H1 (cell line): ENCODE results near the gene BACE2. TPM values are rescaled to one million over a fixed set of nuclear protein-coding genes. Genes with fewer than 3 reads are reported as not detected.

Source experiments
- BACH1 ChIP-seq: IDR thresholded peaks from 2 replicates; pipeline ENCODE4 v1.6.1; 2012; ENCODE audit warnings: low read length, improper control_type of control experiment
- KDM5A ChIP-seq: fragments of 200-600 bp; IDR thresholded peaks from 2 replicates; pipeline ENCODE4 v1.7.1; 2012; ENCODE audit warnings: mild to moderate bottlenecking, low read length, inconsistent platforms, mixed read lengths
- NANOG ChIP-seq: IDR thresholded peaks from 2 replicates; pipeline ENCODE4 v1.6.1; 2011; ENCODE audit warnings: low read length, low read depth, mild to moderate bottlenecking, inconsistent platforms; ENCODE audit not compliant: insufficient read depth, poor library complexity, severe bottlenecking
- PHF8 ChIP-seq: fragments of 200-600 bp; sonication (generic); conservative IDR thresholded peaks from 2 replicates; pipeline ENCODE4 v1.7.1; 2012; ENCODE audit warnings: low read depth, mild to moderate bottlenecking, inconsistent platforms, low read length, moderate library complexity
- POLR2AphosphoS5 ChIP-seq: IDR thresholded peaks from 2 replicates; pipeline ENCODE4 v1.6.1; 2011; ENCODE audit warnings: low read depth, low read length
- POU5F1 ChIP-seq: IDR thresholded peaks from 2 replicates; pipeline ENCODE4 v1.6.1; 2011; ENCODE audit warnings: low read depth, mild to moderate bottlenecking, low read length, moderate library complexity
- RBBP5 ChIP-seq: IDR thresholded peaks from 2 replicates; pipeline ENCODE4 v1.7.1; 2012; ENCODE audit warnings: low read depth, mild to moderate bottlenecking, inconsistent platforms, low read length, moderate library complexity, borderline replicate concordance
- RNF2 ChIP-seq: fragments of 200-900, 300-1000 bp; sonication (generic); IDR thresholded peaks from 2 replicates; pipeline ENCODE4 v1.7.1; 2016; ENCODE audit warnings: borderline replicate concordance, low read depth, mild to moderate bottlenecking, antibody characterized with exemption, low read length; ENCODE audit not compliant: poor library complexity, severe bottlenecking; ENCODE audit errors: missing control alignments
- SP1 ChIP-seq: IDR thresholded peaks from 2 replicates; pipeline ENCODE4 v1.6.1; 2011; ENCODE audit warnings: low read depth, low read length
- polyA plus RNA-seq, 7 experiments: library from polyadenylated mRNA; depleted of rRNA in 3 of 7; stranded (reverse) in 5 of 7; unstranded in 2 of 7; fragments of >200 nt in 5 of 7; fragments of 200-250 nt in 2 of 7; gene quantifications; 1 replicate in 5 of 7; 2 replicates in 1 of 7; 4 replicates in 1 of 7; pipeline versions ENCODE4 v1.2.1 to v1.2.3, GENCODE V29; 2011 to 2013; ENCODE audit warnings: missing spikeins in 2 of 7, mixed read lengths in 2 of 7
- total RNA-seq: library from RNA; stranded (reverse); fragmentation: NEBNext Ultra II Directional; extraction: Animal tissue kit (Norgen Biotek cat#: 25700); gene quantifications from 2 replicates; pipeline ENCODE4 v1.2.1, GENCODE V29; 2021
- TF ChIP-seq, protein P1 (sequence below): fragments of 300-600 bp; sonication (generic); IDR thresholded peaks from 2 replicates; pipeline ENCODE4 v1.7.1; 2012; ENCODE audit warnings: low read length, moderate library complexity, mild to moderate bottlenecking, inconsistent platforms; ENCODE audit not compliant: insufficient replicate concordance
- TF ChIP-seq, protein P2 (sequence below): IDR thresholded peaks from 2 replicates; pipeline ENCODE4 v1.6.1; 2012; ENCODE audit warnings: inconsistent platforms

The BACE2 gene
- total and polyA plus RNA-seq, 2 of the 8 experiments (the other 6 are each of a cell fraction or from before 2014, with no cell fraction given), result 8.1 to 10.9 TPM

DNA sequence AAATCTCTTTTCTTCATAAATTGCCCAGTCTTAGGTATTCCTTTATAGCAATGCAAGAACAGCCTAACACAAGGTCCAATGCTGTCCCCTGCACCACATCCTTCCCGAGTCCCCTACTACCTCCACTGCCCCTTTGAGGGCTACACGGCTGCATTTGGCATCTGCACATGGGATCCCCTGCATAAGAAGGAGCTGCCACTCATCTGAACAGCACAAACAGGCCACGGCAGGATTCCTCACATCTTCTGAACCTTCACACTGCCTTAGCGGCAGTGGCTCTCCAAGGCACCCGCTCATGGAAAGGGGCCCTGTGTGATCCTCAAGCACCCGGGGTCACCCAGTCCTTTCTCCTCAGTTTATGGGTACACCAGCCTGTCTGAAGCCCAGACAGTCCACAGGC lies 29.2 kb upstream of the BACE2 start (continued):
- TF ChIP-seq, protein P1, sequence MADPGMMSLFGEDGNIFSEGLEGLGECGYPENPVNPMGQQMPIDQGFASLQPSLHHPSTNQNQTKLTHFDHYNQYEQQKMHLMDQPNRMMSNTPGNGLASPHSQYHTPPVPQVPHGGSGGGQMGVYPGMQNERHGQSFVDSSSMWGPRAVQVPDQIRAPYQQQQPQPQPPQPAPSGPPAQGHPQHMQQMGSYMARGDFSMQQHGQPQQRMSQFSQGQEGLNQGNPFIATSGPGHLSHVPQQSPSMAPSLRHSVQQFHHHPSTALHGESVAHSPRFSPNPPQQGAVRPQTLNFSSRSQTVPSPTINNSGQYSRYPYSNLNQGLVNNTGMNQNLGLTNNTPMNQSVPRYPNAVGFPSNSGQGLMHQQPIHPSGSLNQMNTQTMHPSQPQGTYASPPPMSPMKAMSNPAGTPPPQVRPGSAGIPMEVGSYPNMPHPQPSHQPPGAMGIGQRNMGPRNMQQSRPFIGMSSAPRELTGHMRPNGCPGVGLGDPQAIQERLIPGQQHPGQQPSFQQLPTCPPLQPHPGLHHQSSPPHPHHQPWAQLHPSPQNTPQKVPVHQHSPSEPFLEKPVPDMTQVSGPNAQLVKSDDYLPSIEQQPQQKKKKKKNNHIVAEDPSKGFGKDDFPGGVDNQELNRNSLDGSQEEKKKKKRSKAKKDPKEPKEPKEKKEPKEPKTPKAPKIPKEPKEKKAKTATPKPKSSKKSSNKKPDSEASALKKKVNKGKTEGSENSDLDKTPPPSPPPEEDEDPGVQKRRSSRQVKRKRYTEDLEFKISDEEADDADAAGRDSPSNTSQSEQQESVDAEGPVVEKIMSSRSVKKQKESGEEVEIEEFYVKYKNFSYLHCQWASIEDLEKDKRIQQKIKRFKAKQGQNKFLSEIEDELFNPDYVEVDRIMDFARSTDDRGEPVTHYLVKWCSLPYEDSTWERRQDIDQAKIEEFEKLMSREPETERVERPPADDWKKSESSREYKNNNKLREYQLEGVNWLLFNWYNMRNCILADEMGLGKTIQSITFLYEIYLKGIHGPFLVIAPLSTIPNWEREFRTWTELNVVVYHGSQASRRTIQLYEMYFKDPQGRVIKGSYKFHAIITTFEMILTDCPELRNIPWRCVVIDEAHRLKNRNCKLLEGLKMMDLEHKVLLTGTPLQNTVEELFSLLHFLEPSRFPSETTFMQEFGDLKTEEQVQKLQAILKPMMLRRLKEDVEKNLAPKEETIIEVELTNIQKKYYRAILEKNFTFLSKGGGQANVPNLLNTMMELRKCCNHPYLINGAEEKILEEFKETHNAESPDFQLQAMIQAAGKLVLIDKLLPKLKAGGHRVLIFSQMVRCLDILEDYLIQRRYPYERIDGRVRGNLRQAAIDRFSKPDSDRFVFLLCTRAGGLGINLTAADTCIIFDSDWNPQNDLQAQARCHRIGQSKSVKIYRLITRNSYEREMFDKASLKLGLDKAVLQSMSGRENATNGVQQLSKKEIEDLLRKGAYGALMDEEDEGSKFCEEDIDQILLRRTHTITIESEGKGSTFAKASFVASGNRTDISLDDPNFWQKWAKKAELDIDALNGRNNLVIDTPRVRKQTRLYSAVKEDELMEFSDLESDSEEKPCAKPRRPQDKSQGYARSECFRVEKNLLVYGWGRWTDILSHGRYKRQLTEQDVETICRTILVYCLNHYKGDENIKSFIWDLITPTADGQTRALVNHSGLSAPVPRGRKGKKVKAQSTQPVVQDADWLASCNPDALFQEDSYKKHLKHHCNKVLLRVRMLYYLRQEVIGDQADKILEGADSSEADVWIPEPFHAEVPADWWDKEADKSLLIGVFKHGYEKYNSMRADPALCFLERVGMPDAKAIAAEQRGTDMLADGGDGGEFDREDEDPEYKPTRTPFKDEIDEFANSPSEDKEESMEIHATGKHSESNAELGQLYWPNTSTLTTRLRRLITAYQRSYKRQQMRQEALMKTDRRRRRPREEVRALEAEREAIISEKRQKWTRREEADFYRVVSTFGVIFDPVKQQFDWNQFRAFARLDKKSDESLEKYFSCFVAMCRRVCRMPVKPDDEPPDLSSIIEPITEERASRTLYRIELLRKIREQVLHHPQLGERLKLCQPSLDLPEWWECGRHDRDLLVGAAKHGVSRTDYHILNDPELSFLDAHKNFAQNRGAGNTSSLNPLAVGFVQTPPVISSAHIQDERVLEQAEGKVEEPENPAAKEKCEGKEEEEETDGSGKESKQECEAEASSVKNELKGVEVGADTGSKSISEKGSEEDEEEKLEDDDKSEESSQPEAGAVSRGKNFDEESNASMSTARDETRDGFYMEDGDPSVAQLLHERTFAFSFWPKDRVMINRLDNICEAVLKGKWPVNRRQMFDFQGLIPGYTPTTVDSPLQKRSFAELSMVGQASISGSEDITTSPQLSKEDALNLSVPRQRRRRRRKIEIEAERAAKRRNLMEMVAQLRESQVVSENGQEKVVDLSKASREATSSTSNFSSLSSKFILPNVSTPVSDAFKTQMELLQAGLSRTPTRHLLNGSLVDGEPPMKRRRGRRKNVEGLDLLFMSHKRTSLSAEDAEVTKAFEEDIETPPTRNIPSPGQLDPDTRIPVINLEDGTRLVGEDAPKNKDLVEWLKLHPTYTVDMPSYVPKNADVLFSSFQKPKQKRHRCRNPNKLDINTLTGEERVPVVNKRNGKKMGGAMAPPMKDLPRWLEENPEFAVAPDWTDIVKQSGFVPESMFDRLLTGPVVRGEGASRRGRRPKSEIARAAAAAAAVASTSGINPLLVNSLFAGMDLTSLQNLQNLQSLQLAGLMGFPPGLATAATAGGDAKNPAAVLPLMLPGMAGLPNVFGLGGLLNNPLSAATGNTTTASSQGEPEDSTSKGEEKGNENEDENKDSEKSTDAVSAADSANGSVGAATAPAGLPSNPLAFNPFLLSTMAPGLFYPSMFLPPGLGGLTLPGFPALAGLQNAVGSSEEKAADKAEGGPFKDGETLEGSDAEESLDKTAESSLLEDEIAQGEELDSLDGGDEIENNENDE, result no peak
- TF ChIP-seq PHF8 (no peak), POLR2AphosphoS5 (no peak), SP1 (no peak), RNF2 (no peak), NANOG (no peak), KDM5A (no peak), BACH1 (no peak), POU5F1 (no peak), RBBP5 (no peak)
- TF ChIP-seq, protein P2, sequence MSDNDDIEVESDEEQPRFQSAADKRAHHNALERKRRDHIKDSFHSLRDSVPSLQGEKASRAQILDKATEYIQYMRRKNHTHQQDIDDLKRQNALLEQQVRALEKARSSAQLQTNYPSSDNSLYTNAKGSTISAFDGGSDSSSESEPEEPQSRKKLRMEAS, result no peak
